Coronary artery (tissue), 2 donors: ENCODE results near the gene SKA3.
A peak's percentile ranks its signal among the peaks of the same experiment; 100 is the strongest.
"Not testable (repeated sequence)": the region's sequence is repeated elsewhere in the genome, so short reads cannot be mapped to it uniquely, and the experiment has no call there.

Source experiments
- DNase-seq: peaks from one replicate; pipeline ENCODE4 v3.0.0-alpha.2; 2017; ENCODE audit warnings: low spot score
- H3K27ac ChIP-seq, 2 donors: fragments of 200-600 bp; sonication (generic); one replicate each; pipeline ENCODE4 v1.5.1; 2016 to 2019
- H3K4me3 ChIP-seq: fragments of 200-600 bp; sonication (generic); 2 replicates; pipeline ENCODE4 v1.5.1; 2016; ENCODE audit warnings: mild to moderate bottlenecking, moderate library complexity
- TF ChIP-seq, protein P1 (sequence below): fragments of 200-600 bp; sonication (generic); IDR thresholded peaks from one replicate; pipeline ENCODE4 v1.5.1; 2019; ENCODE audit warnings: antibody characterized with exemption

The SKA3 gene

GRCh38 chr13:21149568-21149967 is 26.8 kb downstream of the SKA3 start:
- TF ChIP-seq, protein P1, sequence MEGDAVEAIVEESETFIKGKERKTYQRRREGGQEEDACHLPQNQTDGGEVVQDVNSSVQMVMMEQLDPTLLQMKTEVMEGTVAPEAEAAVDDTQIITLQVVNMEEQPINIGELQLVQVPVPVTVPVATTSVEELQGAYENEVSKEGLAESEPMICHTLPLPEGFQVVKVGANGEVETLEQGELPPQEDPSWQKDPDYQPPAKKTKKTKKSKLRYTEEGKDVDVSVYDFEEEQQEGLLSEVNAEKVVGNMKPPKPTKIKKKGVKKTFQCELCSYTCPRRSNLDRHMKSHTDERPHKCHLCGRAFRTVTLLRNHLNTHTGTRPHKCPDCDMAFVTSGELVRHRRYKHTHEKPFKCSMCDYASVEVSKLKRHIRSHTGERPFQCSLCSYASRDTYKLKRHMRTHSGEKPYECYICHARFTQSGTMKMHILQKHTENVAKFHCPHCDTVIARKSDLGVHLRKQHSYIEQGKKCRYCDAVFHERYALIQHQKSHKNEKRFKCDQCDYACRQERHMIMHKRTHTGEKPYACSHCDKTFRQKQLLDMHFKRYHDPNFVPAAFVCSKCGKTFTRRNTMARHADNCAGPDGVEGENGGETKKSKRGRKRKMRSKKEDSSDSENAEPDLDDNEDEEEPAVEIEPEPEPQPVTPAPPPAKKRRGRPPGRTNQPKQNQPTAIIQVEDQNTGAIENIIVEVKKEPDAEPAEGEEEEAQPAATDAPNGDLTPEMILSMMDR, result no peak
- Histone ChIP-seq H3K27ac (no peak overlapping the region), H3K4me3 (no peak overlapping the region)
- no peak for DNase-seq

DNA sequence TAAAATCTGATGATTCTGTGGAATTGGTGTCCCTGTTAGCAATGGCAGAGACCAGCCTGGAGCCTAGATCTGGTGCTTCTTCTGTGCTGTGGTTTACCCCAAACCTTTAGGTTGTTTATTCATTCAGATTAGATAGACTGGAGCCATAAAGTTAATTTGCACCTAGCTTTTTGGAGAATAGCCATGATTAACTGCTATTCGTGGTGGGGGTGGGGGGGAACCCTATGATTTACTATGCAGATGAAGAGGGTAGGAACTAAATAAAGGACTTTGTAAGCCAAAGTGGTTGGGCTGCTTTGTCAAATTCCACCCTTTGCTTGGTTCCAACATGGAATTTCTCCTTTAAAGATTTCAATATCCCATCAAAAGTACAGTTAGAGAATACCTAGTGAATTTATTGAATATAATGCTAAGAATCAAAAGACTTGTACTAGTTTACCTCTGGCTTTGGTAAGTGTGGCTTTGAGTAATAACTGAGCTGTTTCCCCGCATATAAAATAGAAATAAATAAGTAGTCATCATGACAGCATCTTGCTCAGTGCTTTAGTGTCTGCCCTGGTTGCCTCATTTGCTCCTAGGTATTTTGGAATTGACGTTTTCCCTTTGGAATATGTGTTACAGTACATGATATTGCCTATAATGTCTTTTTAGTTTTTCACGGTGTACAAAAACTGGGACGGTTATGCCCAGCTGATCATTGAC is 27.6 kb downstream of the SKA3 start:
- Histone ChIP-seq H3K27ac (no peak overlapping the region), H3K4me3 (no peak overlapping the region)
- no peak for DNase-seq
- TF ChIP-seq, protein P1, result no peak

DNA sequence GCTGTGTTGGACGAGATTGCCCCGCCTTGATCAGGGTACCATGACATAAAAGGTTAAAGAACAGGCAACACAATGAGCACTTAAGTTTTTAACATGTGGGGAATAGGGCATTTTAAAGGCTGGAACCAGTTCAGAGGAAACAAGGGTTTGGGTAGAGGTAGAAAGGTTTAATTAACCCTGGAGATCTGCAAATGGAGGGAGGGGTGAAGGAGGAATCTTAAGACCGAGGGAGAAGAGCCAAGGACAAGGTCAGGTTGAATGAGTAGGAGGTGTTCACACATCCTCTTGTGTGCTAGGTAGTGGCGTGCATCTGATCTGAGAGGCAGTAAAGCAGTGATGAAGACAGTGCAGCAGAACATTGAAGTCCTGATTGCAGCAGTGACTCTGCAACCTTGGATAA is 28.5 kb downstream of the SKA3 start:
- TF ChIP-seq, protein P1, result no peak
- Histone ChIP-seq H3K27ac (no peak overlapping the region), H3K4me3 (no peak overlapping the region)
- no peak for DNase-seq

DNA sequence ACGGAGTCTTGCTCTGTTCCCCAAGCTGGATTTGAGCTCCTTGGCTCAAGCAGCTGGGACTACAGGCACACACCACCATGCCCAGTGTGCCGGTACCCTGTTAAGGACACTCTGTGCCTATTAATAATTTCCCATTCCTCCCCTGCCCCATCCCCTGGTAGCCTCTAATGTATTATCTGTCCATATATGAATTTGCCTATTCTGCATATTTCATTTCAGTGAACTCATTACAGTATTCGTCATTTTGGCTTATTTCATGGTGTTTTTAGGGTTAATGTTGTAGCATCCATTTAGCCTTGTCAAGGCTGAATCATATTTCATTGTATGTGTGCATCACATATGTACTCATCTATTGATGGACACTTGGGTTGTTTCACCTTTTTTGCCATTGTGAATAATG is 33.6 kb downstream of the SKA3 start:
- no peak for DNase-seq
- Histone ChIP-seq H3K4me3 (peak overlapping the region; percentile 37), H3K27ac (no peak overlapping the region)
- TF ChIP-seq, protein P1, result no peak

DNA sequence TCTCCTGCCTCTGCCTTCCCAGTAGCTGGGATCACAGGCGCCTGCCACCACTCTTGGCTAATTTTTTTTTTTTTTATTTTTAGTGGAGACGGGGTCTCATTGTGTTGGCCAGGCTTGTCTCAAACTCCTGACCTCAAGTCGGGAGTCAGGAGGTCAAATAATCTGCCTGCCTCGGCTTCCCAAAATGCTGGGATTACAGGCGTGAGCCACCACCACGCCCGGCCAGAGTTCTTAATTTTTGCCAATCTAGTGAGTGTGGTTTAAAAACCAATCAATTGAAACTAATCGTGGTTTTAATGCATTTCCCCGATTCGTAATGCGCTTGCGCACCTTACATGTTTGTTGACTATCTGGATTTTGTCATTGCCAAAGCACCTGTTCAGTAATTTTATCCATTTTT is 37.0 kb downstream of the SKA3 start:
- TF ChIP-seq, protein P1, result no peak
- no peak for DNase-seq
- Histone ChIP-seq H3K27ac (peak overlapping the region in 1 of 2 donors; percentile 89), H3K4me3 (peak overlapping the region; percentile 90)

DNA sequence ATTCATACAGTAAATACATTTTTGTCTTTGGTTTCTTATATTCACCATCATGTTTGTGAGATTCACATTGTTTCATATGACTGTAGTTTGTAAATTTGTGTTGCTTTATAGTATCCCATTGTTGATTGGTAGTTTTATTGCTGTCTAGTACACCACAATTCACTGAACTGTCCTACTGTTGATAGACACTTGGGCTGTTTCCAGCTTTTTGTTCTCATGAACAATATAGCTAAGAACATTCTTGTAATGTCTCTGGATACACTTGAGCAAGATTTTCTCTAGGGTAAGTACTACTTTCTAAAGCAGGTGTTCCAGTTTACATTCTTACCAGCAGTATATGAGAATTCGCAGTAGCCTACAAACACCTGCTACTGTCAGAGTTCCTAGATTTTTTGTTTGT is 37.8 kb downstream of the SKA3 start:
- no peak for DNase-seq
- Histone ChIP-seq H3K4me3 (no peak overlapping the region), H3K27ac (no peak overlapping the region)
- TF ChIP-seq, protein P1, result no peak

- no peak for DNase-seq
- H3K4me3 ChIP-seq, result no peak overlapping the region
Observed at GRCh38 chr13:21137696-21138095, 38.7 kb downstream of the SKA3 start.

GRCh38 chr13:21135833-21136232 is 40.5 kb downstream of the SKA3 start:
- H3K27ac ChIP-seq, H3K4me3 ChIP-seq, DNase-seq: not testable (repeated sequence)

More at GRCh38 chr13:21137696-21138095, 38.7 kb downstream of the SKA3 start:
- TF ChIP-seq, protein P1, result no peak
- no peak overlapping the region for H3K27ac ChIP-seq
